Brain microvascular endothelial cell (primary cell): ENCODE results near the gene SOX15.

Experiments
- DNase-seq: peaks from one replicate; pipeline ENCODE4 v3.0.0-alpha.2; 2020
- H3K27ac ChIP-seq: fragments of 250-450 bp; sonication (Bioruptor Pico); 2 replicates; pipeline ENCODE4 v1.5.1; 2020; ENCODE audit warnings: mild to moderate bottlenecking, moderate library complexity
- H3K27me3 ChIP-seq: fragments of 250-450 bp; sonication (Bioruptor Pico); replicated peaks from 2 replicates; pipeline ENCODE4 v1.5.1; 2020; ENCODE audit warnings: mild to moderate bottlenecking
- H3K36me3 ChIP-seq: fragments of 250-450 bp; sonication (Bioruptor Pico); replicated peaks from 2 replicates; pipeline ENCODE4 v1.5.1; 2020; ENCODE audit warnings: mild to moderate bottlenecking
- H3K4me3 ChIP-seq: 2 replicates; pipeline ENCODE4 v1.5.1; 2011; ENCODE audit warnings: low read depth, mild to moderate bottlenecking, control low read depth, low read length, moderate library complexity
- in situ Hi-C: cut with HindIII; loops from 2 replicates; pipeline ENCODE4 v1.10.0; 2017; ENCODE audit warnings: low sequenced_read_pairs, low pct_ligation_motif_present
- TF ChIP-seq, protein P1 (sequence below): IDR thresholded peaks from 2 replicates; pipeline ENCODE4 v1.5.1; 2011; ENCODE audit warnings: low read depth, mild to moderate bottlenecking, moderate library complexity, low read length, control low read depth, inconsistent platforms; ENCODE audit errors: missing control alignments

SOX15 gene

DNA sequence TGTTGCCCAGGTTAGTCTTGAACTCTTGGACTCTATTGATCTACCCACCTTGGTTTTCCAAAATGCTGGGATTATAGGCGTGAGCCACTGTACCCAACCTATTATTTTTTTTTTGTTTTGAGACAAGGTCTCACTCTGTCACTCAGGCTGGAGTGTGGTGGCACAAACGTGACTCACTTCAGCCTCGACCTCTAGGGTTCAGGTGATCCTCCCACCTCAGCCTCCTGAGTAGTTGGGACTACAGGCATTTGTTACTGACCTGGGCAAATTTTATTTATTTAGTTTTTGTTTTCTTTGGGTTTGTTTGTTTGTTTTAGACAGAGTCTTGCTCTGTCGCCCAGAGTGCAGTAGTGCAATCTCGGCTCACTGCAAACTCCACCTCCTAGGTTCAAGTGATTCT is 33.8 kb upstream of the SOX15 start:
- no peak for DNase-seq
- TF ChIP-seq, protein P1, sequence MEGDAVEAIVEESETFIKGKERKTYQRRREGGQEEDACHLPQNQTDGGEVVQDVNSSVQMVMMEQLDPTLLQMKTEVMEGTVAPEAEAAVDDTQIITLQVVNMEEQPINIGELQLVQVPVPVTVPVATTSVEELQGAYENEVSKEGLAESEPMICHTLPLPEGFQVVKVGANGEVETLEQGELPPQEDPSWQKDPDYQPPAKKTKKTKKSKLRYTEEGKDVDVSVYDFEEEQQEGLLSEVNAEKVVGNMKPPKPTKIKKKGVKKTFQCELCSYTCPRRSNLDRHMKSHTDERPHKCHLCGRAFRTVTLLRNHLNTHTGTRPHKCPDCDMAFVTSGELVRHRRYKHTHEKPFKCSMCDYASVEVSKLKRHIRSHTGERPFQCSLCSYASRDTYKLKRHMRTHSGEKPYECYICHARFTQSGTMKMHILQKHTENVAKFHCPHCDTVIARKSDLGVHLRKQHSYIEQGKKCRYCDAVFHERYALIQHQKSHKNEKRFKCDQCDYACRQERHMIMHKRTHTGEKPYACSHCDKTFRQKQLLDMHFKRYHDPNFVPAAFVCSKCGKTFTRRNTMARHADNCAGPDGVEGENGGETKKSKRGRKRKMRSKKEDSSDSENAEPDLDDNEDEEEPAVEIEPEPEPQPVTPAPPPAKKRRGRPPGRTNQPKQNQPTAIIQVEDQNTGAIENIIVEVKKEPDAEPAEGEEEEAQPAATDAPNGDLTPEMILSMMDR, result no peak
- in situ Hi-C loops, result no loop called here
- H3K36me3 ChIP-seq, result no peaks in the 10 kb centered on the region
- no peaks in the 10 kb centered on the region for H3K27me3 ChIP-seq
- no peak overlapping the region for H3K4me3 ChIP-seq
- H3K27ac ChIP-seq, result no peak overlapping the region

DNA sequence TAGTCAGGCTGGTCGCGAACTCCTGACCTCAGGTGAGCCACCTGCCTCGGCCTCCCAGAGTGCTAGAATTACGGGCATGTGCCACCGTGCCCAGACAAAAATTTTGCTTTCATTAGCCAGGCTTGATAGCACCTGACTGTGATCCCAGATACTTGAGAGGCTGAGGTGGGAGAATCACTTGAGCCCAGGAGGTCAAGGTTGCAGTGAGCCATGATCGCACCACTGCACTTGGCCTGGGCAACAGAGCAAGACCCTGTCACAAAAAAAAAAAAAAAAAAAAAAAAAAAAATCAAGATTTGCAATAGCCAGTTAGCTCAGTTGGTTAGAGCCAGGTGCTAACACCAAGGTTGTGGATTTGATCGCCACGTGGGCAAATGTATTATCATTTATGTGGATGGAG is 30.9 kb upstream of the SOX15 start:
- TF ChIP-seq, protein P1, result no peak
- Histone ChIP-seq H3K27me3 (no peaks in the 10 kb centered on the region), H3K27ac (no peak overlapping the region), H3K36me3 (no peaks in the 10 kb centered on the region), H3K4me3 (no peak overlapping the region)
- in situ Hi-C loops, result no loop called here
- no peak for DNase-seq

- Histone ChIP-seq H3K27me3 (no peaks in the 10 kb centered on the region), H3K36me3 (no peaks in the 10 kb centered on the region), H3K27ac (no peak overlapping the region), H3K4me3 (no peak overlapping the region)
- TF ChIP-seq, protein P1, result no peak
- in situ Hi-C loops, result no loop called here
- DNase-seq, result no peak
These were observed 28.7 kb upstream of the SOX15 start for GRCh38 chr17:7618608-7619007.

GRCh38 chr17:7615265-7615747 is 25.4 kb upstream of the SOX15 start:
- peak overlapping the region; percentile 53 for H3K4me3 ChIP-seq
- in situ Hi-C loops, result no loop called here
- peaks cover 3% of the 10 kb centered on the region for H3K36me3 ChIP-seq
- DNase-seq, result no peak
- no peak overlapping the region for H3K27ac ChIP-seq
- H3K27me3 ChIP-seq, result no peaks in the 10 kb centered on the region
- TF ChIP-seq, protein P1, result no peak

- TF ChIP-seq, protein P1, result peak; percentile 77
- peaks cover 3% of the 10 kb centered on the region for H3K36me3 ChIP-seq
- in situ Hi-C loops, result no loop called here
These were observed 24.8 kb upstream of the SOX15 start, which contains the start of gene FXR2 for GRCh38 chr17:7614425-7615264. TSS of gene FXR2 (minus strand) at chr17:7614897. CDS start at chr17:7614532, 365 bp downstream.

More at GRCh38 chr17:7614425-7615264, 24.8 kb upstream of the SOX15 start, which contains the start of gene FXR2:
- Histone ChIP-seq H3K27ac (peak within 1 kb of the TSS; percentile 72), H3K4me3 (peak within 1 kb of the TSS; percentile 87), H3K27me3 (no peaks in the 10 kb centered on the region)
- peak; percentile 100 for DNase-seq
